ENCODE results near the gene FTCD. TPM values are rescaled to one million over a fixed set of nuclear protein-coding genes. Genes with fewer than 3 reads are reported as not detected.
A peak's percentile ranks its signal among the peaks of the same experiment; 100 is the strongest.

FTCD gene
- total and polyA plus RNA-seq, 2 experiments from 2014 or later = not detected

DNA sequence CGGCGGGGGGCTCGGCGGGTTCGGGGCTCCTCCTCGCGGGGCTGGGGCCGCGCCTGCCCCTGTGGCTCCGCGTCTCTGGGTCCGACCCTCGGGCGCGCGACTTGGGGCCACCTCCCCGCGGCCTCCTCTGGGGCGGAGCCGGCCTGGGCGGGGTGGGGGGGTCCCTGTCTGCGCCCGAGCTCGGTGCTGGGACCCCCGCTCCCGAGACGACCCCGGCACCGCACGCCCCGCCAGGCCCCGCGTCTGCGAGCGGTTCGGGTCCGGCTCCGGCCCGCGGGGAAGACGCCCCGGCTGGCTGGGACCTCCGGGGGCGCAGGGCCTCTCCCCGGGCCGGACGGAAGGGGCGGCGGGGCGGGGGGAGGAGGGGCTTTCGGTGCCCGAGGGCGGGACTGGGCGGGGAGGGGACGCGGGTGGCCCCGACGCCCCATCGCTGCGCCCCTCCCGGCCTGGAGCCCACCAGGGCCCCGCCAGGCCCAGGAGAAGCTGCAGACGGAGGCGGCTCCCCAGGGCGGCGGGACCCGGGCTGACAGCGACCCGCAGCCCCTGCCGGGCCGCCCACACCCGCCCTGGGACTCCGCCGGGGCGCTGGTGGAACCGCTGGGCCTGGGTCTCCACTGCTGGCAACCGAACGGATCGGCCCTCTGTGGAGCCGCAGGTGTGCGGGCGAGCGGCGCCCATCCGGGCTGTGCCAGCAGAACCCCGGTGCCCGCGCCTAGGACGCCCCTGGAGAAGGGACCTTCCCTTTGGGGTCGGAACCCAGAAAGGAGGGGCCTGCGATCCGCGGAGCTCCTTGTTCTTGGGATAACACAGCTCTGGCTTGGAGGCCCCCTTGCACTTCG lies 56.9 kb downstream of the FTCD start:
- Histone ChIP-seq H3F3A (ENCODE audit: insufficient read depth) (peaks cover 51% of the 10 kb centered on the region), H3K27ac (peak overlapping the region; percentile 92), H3K36me3 (ENCODE audit: low read depth) (peaks cover 16% of the 10 kb centered on the region), H3K9ac (peak overlapping the region; percentile 97), H3K4me1 (ENCODE audit: insufficient read depth) (peaks cover 18% of the 10 kb centered on the region), H2AFZ (no peak overlapping the region), H3K4me3 (peak overlapping the region; percentile 85), H3K9me2 (ENCODE audit: insufficient read depth) (no peaks in the 10 kb centered on the region), H3K9me3 (ENCODE audit: low read depth) (peaks cover 9% of the 10 kb centered on the region), H3K79me2 (ENCODE audit: insufficient read depth) (peaks cover 52% of the 10 kb centered on the region), H3K27me3 (replicated peaks; ENCODE audit: insufficient read depth) (no peaks in the 10 kb centered on the region), H4K20me1 (ENCODE audit: insufficient read depth) (peaks cover 5% of the 10 kb centered on the region; the same call in 1 of the 2 replicates), H3K4me2 (ENCODE audit: unreplicated experiment) (peak overlapping the region; percentile 95)
- TF ChIP-seq EZH2phosphoT487 (IDR thresholded peaks at IDR 0.05; ENCODE audit: insufficient read depth, low read depth) = no peak
- no peak for TF ChIP-seq EZH2 (IDR thresholded peaks at IDR 0.05; ENCODE audit: insufficient read depth, poor library complexity, severe bottlenecking)
- 1 to 2% methylated on average over 27 to 48 of the region's 94 CpGs for WGBS, 2 experiments (ENCODE audit: low coverage in 1 of 2, low lambda C conversion rate in 2 of 2, missing lambda C conversion rate in 2 of 2)
- in situ Hi-C loops (cut with MboI) = no loop called here
- DNase-seq = peak; percentile 47

DNA sequence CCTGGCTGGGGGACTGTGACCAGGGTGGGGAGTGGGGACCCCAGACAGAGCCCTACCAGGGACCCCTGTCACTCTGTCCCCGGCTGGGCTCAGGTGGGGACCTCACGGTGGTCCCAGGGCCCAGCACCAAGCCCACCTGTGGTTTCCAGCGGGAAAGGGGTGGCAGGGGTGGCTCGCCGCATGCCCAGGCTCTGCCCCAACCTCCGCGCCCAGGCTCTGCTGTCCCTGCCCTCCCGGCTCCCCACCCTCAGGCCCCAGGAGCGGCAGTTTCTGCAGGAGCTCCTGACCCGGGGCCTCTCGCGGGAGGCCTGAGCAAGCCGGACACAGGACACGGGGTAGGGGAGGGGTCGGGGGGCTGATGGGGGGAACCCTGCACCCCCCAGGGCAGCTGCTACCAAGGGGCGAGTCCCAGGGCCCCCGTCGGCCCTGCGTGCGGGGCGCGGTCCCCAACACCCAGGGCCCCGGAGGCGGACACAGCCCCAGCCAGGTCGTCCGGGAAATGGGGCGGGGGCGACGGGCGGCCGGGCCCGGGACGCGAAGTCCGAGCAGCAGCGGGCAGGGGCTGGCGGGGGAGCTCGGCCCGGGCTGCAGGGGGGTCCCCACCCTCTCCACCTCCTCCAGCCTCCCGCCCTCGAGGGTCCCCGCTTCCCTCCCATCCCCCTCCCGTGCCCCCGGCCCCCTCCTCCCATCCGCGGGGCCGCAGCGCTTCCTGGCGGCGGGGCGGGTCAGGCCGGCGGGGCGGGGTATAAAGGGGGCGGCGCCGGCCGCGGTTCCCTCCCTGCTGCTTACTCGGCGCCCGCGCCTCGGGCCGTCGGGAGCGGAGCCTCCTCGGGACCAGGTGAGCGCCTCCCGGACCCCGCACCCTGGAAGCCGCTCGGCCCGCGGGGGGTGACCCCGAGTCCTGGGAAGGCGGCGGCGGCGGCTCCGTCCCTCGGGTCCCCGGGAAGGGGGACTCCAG lies 57.8 kb downstream of the FTCD start, which contains the start of gene COL6A2:
COL6A2 (plus strand) TSS at position 777 of the 958 bp plus-strand sequence.
- Histone ChIP-seq H3K4me2 (ENCODE audit: unreplicated experiment) (peak within 1 kb of the TSS; percentile 95), H2AFZ (no peak within 1 kb of the TSS)
- DNase-seq = peak; percentile 90

DNA sequence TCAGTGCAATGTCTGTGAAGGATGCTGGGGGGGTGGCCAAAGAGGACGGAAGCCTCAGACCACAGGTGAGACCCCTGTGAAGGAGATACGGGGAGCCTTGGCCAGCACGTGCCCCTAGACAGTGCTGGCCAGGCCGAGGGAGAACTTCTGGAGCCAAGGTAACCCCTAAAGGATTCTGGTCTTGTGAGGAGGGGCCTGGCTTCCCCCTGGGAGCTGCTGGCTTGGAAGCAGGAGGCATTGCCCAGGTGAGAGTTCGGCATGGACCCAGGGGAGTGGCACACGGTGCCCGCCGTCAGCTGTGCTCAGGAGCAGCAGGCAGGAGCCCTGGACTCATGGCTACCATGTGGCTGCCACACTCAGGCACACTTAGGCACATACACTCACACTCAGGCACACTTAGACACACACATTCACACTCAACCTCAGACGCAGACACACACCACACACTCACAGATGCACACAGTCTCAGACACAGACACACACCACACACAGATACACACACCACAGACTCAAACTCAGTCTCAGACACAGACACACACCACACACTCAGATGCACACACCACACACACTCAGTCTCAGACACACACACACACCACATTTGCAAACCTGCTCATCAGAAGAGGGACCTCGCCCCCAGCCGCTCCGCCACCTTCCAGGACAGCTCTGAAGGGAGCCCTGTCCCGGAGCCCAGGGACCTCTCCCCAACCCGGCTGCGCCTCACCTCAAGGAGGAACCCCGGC lies 58.6 kb downstream of the FTCD start:
- Histone ChIP-seq H3K36me3 (ENCODE audit: low read depth) (no peaks in the 10 kb centered on the region), H3F3A (ENCODE audit: insufficient read depth) (peaks cover 47% of the 10 kb centered on the region), H3K27ac (no peak overlapping the region), H3K4me3 (peak overlapping the region; percentile 85), H3K9me2 (ENCODE audit: insufficient read depth) (no peaks in the 10 kb centered on the region), H3K9ac (peak overlapping the region; percentile 97), H4K20me1 (ENCODE audit: insufficient read depth) (no peaks in the 10 kb centered on the region), H3K4me1 (ENCODE audit: insufficient read depth) (peaks cover 26% of the 10 kb centered on the region), H3K27me3 (replicated peaks; ENCODE audit: insufficient read depth) (no peaks in the 10 kb centered on the region), H2AFZ (no peak overlapping the region), H3K9me3 (ENCODE audit: low read depth) (no peaks in the 10 kb centered on the region), H3K79me2 (ENCODE audit: insufficient read depth) (peaks cover 35% of the 10 kb centered on the region), H3K4me2 (ENCODE audit: unreplicated experiment) (peak overlapping the region; percentile 62)
- TF ChIP-seq EZH2 (IDR thresholded peaks at IDR 0.05; ENCODE audit: insufficient read depth, poor library complexity, severe bottlenecking) (no peak), EZH2phosphoT487 (IDR thresholded peaks at IDR 0.05; ENCODE audit: insufficient read depth, low read depth) (no peak)
- in situ Hi-C loops (cut with MboI) = no loop called here
- WGBS, 2 experiments (ENCODE audit: low coverage in 1 of 2, low lambda C conversion rate in 2 of 2, missing lambda C conversion rate in 2 of 2) = 61 to 73% methylated on average over 16 of the region's 16 CpGs
- peak; percentile 24 for DNase-seq

More for the DNA sequence above, 57.8 kb downstream of the FTCD start, which contains the start of gene COL6A2:
- peaks cover 51% of the 10 kb centered on the region for H3F3A ChIP-seq (ENCODE audit: insufficient read depth)
- no peak for TF ChIP-seq EZH2 (IDR thresholded peaks at IDR 0.05; ENCODE audit: insufficient read depth, poor library complexity, severe bottlenecking)
- TF ChIP-seq EZH2phosphoT487 (IDR thresholded peaks at IDR 0.05; ENCODE audit: insufficient read depth, low read depth) = no peak
- H3K79me2 ChIP-seq (ENCODE audit: insufficient read depth) = peaks cover 43% of the 10 kb centered on the region
- no peaks in the 10 kb centered on the region for H3K9me2 ChIP-seq (ENCODE audit: insufficient read depth)
- H3K36me3 ChIP-seq (ENCODE audit: low read depth) = peaks cover 7% of the 10 kb centered on the region
- no peaks in the 10 kb centered on the region for H4K20me1 ChIP-seq (ENCODE audit: insufficient read depth)
- H3K9ac ChIP-seq = peak within 1 kb of the TSS; percentile 97
- 4% methylated on average over 23 to 75 of the region's 83 CpGs for WGBS, 2 experiments (ENCODE audit: low coverage in 1 of 2, low lambda C conversion rate in 2 of 2, missing lambda C conversion rate in 2 of 2)
- peak within 1 kb of the TSS; percentile 85 for H3K4me3 ChIP-seq
- peaks cover 7% of the 10 kb centered on the region for H3K9me3 ChIP-seq (ENCODE audit: low read depth)
- in situ Hi-C loops (cut with MboI) = no loop called here
- H3K4me1 ChIP-seq (ENCODE audit: insufficient read depth) = peaks cover 27% of the 10 kb centered on the region
- H3K27me3 ChIP-seq (replicated peaks; ENCODE audit: insufficient read depth) = no peaks in the 10 kb centered on the region
- H3K27ac ChIP-seq = peak within 1 kb of the TSS; percentile 92
